ENCODE results near the gene STMN1. TPM values are rescaled to one million over a fixed set of nuclear protein-coding genes. Genes with fewer than 3 reads are reported as not detected.

STMN1 gene
- total RNA-seq, 1 donor from 2014 or later: 15.8 TPM

DNA sequence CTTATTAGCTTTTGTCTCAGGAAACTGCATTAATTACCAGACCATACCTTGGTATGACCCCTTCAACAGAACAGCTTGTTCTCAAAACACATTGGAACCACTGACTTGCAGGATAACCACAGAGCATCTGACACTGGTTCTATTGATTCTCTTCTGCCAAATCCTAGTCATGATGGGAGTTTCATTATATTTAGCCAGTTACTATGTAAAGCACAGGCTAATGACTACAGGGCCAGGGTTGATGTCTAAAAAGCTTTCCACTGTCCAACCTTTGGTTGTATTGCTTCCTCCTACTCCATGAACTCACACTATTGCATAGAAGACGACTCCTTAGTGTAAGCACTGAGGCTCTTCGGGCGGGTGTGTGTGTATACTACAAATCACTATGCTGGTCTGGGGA is 3.8 kb downstream of the STMN1 start:
- Histone ChIP-seq H3K36me3 (ENCODE audit: control insufficient read depth, insufficient read depth, low read length) (no peaks in the 10 kb centered on the region), H3K4me3 (ENCODE audit: low read depth, low read length) (no peak overlapping the region), H3K27me3 (ENCODE audit: control insufficient read depth, insufficient read depth, low read length) (no peaks in the 10 kb centered on the region)
- FAIRE-seq: no peak
- no peak for TF ChIP-seq CTCF (IDR thresholded peaks at IDR 0.05; ENCODE audit: insufficient read depth, low read length, severe bottlenecking)
- DNase-seq (ENCODE audit: low read depth): no peak

DNA sequence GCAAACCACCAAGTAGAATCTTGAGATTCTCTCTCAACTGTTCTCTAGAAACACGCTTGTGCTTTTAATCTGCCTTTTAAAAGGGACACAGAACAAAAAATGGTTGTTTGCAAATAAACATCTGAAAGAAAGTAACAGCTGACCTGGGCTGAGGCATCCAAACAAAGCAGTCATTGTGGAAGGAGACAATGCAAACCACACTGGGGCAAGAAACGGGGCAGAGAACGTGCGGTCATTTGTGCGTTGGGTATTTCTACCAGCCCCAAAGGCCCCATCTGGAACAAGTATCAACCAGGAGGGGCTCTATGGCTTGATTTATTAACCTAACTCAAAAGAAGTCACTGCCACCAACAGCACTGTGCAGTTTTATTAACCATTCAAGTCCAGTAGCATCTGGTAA is 6.0 kb downstream of the STMN1 start:
- no peaks in the 10 kb centered on the region for H3K27me3 ChIP-seq (ENCODE audit: control insufficient read depth, insufficient read depth, low read length)
- TF ChIP-seq CTCF (IDR thresholded peaks at IDR 0.05; ENCODE audit: insufficient read depth, low read length, severe bottlenecking): no peak
- no peak for DNase-seq (ENCODE audit: low read depth)
- FAIRE-seq: no peak
- no peak overlapping the region for H3K4me3 ChIP-seq (ENCODE audit: low read depth, low read length)
- H3K36me3 ChIP-seq (ENCODE audit: control insufficient read depth, insufficient read depth, low read length): no peaks in the 10 kb centered on the region

GRCh38 chr1:25899792-25900191 is 6.4 kb downstream of the STMN1 start:
- no peaks in the 10 kb centered on the region for H3K27me3 ChIP-seq (ENCODE audit: control insufficient read depth, insufficient read depth, low read length)
- no peaks in the 10 kb centered on the region for H3K36me3 ChIP-seq (ENCODE audit: control insufficient read depth, insufficient read depth, low read length)
- FAIRE-seq: no peak
- DNase-seq (ENCODE audit: low read depth): no peak
- TF ChIP-seq CTCF (IDR thresholded peaks at IDR 0.05; ENCODE audit: insufficient read depth, low read length, severe bottlenecking): no peak
- no peak overlapping the region for H3K4me3 ChIP-seq (ENCODE audit: low read depth, low read length)

DNA sequence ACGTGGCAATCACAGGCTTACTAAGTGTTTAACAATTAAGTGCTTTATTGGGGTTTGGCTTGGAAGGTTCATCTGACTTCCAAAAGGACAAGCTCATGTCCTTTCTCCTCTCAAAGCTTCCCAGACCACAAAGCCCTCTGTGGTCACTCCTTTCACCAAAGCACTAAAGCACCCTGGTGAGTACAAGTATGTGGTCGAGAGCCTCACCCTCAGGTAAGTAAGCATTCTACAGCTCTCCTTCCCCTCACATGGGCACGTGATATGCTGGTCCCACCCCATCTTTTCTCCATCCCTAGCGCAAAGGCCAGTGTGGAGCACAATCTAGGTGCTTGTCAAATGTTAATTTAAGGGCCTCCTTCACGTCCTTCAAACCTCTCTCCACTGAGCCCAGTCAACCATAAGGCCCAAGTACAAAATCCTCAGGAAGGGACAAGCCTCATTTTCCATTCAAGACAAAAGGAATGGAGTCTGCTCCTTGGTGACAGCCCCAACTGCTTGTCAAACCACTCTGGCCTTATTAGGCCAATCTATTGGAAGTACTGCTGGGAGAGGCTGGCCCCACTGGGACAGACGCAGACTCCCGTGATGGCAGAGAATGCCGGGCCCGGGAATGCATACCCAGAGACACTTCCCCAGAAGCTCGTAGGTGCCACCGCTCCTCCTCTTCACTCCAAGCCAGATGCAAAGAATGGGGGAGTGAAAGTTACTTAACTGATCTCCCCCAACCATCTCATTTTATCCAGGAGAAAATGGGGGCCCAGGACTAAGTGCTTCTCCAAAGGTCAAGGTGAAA is 7.8 kb downstream of the STMN1 start:
- no peak for DNase-seq (ENCODE audit: low read depth)
- FAIRE-seq: no peak
- no peaks in the 10 kb centered on the region for H3K27me3 ChIP-seq (ENCODE audit: control insufficient read depth, insufficient read depth, low read length)
- no peak overlapping the region for H3K4me3 ChIP-seq (ENCODE audit: low read depth, low read length)
- TF ChIP-seq CTCF (IDR thresholded peaks at IDR 0.05; ENCODE audit: insufficient read depth, low read length, severe bottlenecking): no peak
- no peaks in the 10 kb centered on the region for H3K36me3 ChIP-seq (ENCODE audit: control insufficient read depth, insufficient read depth, low read length)

- Histone ChIP-seq H3K4me3 (ENCODE audit: low read depth, low read length) (no peak overlapping the region), H3K36me3 (ENCODE audit: control insufficient read depth, insufficient read depth, low read length) (no peaks in the 10 kb centered on the region), H3K27me3 (ENCODE audit: control insufficient read depth, insufficient read depth, low read length) (no peaks in the 10 kb centered on the region)
- FAIRE-seq: no peak
- no peak for DNase-seq (ENCODE audit: low read depth)
- TF ChIP-seq CTCF (IDR thresholded peaks at IDR 0.05; ENCODE audit: insufficient read depth, low read length, severe bottlenecking): no peak
These were observed 8.5 kb downstream of the STMN1 start for GRCh38 chr1:25897754-25898153.

DNA sequence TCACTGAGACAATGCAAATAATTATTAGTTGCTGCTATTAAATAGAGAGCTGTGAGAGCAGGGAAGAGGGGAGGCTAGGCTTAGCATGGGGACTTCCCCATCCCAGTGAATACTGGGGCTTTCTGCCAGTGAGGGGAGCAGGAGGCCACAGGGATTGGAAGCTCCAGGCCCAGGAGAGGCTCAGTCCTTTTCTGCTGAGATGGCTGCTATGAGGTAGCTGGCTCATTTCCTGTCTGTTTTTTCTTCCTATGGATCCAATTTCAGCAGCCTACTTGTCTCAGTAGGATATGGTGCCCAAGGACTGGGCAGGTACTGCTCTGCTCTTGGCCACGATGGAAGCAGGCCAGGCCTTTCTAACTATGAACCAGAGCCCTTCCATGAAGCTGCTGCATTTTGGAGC is 10.0 kb downstream of the STMN1 start:
- TF ChIP-seq CTCF (IDR thresholded peaks at IDR 0.05; ENCODE audit: insufficient read depth, low read length, severe bottlenecking): no peak
- Histone ChIP-seq H3K4me3 (ENCODE audit: low read depth, low read length) (no peak overlapping the region), H3K36me3 (ENCODE audit: control insufficient read depth, insufficient read depth, low read length) (no peaks in the 10 kb centered on the region), H3K27me3 (ENCODE audit: control insufficient read depth, insufficient read depth, low read length) (no peaks in the 10 kb centered on the region)
- DNase-seq (ENCODE audit: low read depth): peak; percentile 62
- no peak for FAIRE-seq
